Subcutaneous adipose tissue (tissue), 4 donors: ENCODE results near the gene THAP5. TPM values are rescaled to one million over a fixed set of nuclear protein-coding genes. Genes with fewer than 3 reads are reported as not detected.

Source experiments
- CTCF ChIP-seq: fragments of 450-650 bp; IDR thresholded peaks from one replicate; pipeline ENCODE4 v1.5.1; 2016; ENCODE audit warnings: low read depth, mild to moderate bottlenecking, control low read depth, antibody characterized with exemption, moderate library complexity
- total RNA-seq, 4 donors: library from RNA; depleted of rRNA; stranded (reverse); fragments of >200 nt; gene quantifications; one replicate each; pipeline ENCODE4 v1.1.0, GENCODE V29; 2016

Gene THAP5
- total RNA-seq, 4 donors from 2014 or later: 17.3 to 29.3 (median 21.3) TPM

GRCh38 chr7:108568801-108569380, 615 bp downstream of the THAP5 start:
- TF ChIP-seq CTCF: no peak

- TF ChIP-seq CTCF: no peak
Measured at GRCh38 chr7:108565987-108566386, 3.5 kb downstream of the THAP5 start.

GRCh38 chr7:108561047-108561619, 8.4 kb downstream of the THAP5 start:
- no peak for TF ChIP-seq CTCF

GRCh38 chr7:108559253-108559652, 10.3 kb downstream of the THAP5 start:
- TF ChIP-seq CTCF: no peak

GRCh38 chr7:108557617-108558016, 11.9 kb downstream of the THAP5 start:
- no peak for TF ChIP-seq CTCF

DNA sequence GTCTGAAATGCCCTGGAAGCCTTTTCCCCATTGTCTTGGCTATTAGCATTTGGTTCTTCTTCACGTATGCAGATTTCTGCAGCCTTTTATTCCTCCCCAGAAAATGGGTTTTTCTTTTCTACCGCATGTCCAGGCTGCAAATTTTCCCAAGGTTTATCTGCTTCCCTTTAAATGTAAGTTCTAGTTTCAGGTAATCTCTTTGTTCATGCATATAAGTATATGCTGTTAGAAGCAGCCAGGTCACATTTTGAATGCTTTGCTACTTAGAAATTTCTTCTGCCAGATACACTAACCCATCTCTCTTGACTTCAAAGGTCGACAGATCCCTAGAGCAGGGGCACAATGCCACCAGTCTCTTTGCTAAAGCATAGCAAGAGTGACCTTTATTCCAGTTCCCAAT, 12.3 kb downstream of the THAP5 start:
- no peak for TF ChIP-seq CTCF

DNA sequence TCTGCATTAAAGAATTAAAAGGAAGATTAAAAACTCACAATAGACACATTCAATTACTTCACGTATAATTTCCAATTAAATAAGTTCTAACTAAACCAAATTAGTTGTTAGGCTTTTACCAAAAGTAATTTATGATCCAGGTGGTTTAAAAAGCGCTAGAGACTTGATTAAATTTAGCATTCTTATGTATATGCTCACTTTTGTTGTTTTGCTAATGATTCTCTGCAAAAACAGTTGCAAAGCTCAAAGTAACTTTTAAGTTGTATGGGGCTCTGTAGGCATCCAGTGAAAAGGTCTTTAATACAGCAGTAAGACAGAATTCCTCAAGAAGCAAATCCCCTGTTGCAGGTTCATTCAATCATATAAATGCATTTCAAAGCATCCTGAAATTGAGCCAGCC, 28.0 kb downstream of the THAP5 start:
- no peak for TF ChIP-seq CTCF
